T-helper 1 cell treated with Interleukin-12 subunit alpha and Interleukin-12 subunit beta and Interleukin-4 antibody, amounts not matched to agents 30 ng/mL and 1 ng/mL, for 36 hours (primary cell): ENCODE results near the gene CPEB2. TPM values are rescaled to one million over a fixed set of nuclear protein-coding genes. Genes with fewer than 3 reads are reported as not detected.
"Not testable (repeated sequence)": the region's sequence is repeated elsewhere in the genome, so short reads cannot be mapped to it uniquely, and the experiment has no call there.

ENCODE experiments used
- intact Hi-C: fragments of 100-400 bp; cut with micrococcal nuclease; formaldehyde crosslinking; loops from one replicate; pipeline ENCODE4 v1.15.1; 2024
- total RNA-seq: library from RNA; stranded (reverse); gene quantifications from 2 replicates; pipeline ENCODE4 v1.2.3, GENCODE V29; 2022

Gene CPEB2
- total RNA-seq, 1 donor from 2014 or later, result 19.9 TPM

DNA sequence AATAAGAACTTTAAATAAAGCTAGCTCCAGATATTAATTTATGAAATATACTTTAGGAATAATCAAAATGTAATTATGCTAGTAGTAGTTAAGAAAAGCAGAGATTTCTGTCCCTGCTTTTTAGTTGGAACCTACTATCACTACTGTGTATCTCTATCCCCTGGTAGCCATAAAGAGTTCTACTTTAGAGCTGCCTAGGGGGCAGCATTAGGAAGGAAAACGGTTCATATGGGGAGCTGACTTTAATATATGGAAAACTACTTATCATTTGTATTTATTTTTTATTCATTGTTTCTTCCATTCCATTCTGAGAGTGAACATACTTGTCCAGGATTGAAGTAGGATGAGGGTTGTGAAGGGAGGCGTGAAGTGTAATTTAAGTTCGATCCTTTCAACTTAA is 40.9 kb downstream of the CPEB2 start:
- intact Hi-C loops, result no loop called here

DNA sequence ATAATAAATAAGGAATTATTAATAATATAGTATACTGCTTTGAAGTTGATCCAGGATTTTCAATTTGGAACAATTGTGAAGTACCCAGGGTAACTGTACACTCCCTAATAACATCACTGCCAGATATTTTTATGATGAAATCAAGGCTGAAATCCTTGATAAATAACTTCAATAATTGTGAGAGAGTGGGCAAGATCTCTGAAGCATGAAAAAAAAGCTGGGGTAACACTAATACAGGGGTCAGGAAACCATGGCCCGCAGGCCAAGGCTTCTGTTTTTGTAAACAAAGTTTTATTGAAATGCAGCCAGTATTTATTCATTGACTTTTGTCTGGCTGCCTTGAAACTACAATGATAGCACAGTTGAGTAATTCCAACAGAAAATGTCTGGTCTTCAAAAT is 41.6 kb downstream of the CPEB2 start:
- intact Hi-C loops, result no loop called here

DNA sequence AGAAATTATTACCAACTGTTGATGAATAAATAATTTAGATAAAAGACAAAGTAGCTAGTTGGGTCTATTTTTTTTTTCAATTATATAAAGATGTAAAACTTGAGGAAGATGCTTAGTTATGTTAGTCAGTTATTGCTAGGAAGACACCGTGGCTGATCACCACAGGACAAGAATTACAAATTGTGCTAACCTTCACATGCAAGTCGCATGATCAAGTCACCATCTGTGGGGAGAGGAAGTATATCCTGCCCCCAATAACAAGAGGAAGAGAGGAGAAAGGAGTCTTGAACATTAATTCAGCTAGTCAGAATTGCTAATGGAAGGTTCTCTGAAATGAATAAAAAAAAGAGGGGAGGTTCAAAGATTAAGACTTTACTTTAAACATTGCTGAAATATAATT is 52.3 kb downstream of the CPEB2 start:
- intact Hi-C loops, result no loop called here

DNA sequence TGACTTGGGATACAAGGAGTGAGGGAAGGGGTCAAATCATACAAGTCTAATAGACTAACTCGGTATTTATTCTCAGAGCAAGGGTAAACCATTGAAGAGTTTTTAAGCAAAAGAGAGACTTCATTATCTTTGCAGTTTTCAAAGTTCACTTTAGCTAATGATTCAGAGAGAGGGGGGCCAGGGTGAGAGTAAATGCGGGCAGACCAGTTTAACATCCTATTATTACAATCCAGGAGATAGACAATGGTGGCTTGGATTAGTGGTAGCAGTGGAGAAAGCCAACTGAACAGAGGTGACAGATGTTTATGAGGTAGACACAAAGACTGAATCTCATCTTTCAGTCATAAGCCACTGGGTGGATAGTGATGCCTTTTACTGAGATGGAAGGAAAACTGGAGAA is 57.9 kb downstream of the CPEB2 start:
- intact Hi-C loops, result no loop called here

DNA sequence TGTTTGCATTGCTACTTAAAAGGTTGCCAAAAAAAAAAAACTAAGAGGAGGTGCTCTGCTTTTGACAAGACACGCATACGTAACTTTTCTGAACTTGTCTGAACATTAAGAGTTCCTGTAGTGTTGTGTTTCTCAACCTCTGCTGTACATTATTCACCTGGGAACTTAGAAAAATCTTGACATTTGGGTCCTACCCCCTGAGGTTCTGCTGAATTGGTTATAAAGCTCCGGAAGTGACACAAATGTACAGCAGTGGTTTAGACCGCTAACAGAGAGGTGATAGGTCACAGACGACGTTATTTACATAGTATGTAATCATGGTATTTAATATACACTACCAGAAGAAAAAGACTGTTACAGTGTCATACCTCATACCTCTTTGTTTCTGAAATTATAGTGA is 61.1 kb downstream of the CPEB2 start:
- intact Hi-C loops, result no loop called here

DNA sequence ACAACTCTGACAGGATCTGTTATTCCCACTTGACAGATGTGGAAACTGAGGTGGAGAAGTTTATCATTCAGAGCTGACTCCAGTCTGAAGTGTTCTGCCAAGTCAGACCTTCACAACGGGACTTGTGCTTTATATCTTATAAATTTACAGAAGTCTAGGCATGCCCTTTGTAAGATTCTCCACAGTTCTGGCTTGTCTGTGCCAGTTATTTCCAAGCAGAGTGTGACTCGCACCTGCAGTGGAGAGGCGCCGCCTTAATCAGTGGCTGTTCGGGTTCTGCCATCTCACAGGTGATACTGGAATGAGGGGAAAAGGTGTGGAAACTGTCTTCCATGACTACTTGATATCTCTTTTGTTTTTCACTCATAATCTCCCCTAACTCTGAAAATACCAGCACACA is 63.2 kb downstream of the CPEB2 start:
- intact Hi-C loops, result no loop called here

DNA sequence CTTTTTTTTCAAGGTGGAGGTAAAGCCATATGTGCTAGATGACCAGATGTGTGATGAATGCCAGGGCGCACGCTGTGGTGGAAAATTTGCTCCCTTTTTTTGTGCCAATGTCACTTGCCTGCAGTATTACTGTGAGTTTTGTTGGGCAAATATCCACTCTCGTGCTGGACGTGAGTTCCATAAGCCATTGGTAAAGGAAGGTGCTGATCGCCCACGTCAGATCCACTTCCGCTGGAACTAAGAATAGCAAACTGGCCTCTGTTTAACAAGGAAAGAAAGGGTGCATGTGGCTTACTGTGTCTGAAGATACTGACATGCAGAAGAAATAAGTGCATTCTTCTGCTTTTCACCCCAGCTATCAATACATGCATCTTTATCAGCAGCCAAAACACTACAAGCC is 63.9 kb downstream of the CPEB2 start:
- intact Hi-C loops, result no loop called here

DNA sequence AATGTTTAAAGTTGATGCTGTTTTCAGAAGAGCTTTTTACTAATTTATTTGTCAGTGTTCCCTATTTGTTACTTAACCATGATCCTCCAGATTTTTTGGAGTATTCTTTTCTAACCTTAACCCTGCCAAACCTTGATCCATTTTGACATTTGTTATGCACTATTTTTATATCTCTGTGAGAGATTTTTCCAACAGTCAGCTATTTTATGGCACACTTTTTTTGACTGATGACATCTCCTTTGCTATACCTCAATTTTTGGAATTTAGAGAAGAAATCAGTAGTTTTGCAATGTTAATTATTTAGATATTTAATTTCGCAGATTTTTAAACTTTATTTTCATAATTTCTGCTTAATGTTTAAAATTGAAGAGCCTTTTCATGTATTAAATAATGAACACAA is 66.0 kb downstream of the CPEB2 start:
- intact Hi-C loops, result no loop called here

DNA sequence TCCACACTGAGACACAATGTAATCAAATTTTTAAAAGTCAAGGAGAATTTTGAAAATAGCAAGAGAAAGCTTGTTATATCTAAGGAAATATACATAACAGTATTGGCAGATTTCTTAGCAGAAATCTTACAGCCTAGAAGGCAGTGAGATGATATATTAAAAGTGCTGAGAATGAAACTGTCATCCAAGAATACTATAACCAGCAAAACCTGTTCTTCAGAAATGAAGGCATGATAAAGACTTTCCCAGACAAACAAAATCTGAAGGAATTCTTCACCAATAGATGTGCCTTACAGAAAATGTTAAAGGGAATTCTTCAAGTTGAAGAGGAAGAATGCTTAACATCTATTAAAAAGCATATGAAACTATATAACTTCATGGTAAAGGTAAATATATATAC is 73.6 kb downstream of the CPEB2 start:
- intact Hi-C loops, result no loop called here

DNA sequence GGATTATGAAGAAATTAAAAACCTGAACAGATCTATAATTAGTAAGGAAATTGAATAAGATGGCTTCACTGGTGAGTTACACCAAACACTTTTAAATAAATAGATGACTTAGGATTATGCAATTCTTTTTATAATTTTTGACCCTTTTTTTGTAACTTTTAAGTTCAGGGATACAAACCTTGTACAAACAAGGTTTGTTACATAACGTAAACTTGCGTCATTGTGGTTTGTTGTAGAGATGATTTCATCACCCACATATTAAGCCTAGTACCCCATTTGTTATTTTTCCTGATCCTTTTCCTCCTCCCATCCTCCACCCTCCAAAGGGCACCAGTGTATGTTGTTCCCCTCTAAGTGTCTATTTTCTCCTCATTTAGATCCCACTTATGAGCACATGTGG is 75.7 kb downstream of the CPEB2 start:
- intact Hi-C loops, result no loop called here

DNA sequence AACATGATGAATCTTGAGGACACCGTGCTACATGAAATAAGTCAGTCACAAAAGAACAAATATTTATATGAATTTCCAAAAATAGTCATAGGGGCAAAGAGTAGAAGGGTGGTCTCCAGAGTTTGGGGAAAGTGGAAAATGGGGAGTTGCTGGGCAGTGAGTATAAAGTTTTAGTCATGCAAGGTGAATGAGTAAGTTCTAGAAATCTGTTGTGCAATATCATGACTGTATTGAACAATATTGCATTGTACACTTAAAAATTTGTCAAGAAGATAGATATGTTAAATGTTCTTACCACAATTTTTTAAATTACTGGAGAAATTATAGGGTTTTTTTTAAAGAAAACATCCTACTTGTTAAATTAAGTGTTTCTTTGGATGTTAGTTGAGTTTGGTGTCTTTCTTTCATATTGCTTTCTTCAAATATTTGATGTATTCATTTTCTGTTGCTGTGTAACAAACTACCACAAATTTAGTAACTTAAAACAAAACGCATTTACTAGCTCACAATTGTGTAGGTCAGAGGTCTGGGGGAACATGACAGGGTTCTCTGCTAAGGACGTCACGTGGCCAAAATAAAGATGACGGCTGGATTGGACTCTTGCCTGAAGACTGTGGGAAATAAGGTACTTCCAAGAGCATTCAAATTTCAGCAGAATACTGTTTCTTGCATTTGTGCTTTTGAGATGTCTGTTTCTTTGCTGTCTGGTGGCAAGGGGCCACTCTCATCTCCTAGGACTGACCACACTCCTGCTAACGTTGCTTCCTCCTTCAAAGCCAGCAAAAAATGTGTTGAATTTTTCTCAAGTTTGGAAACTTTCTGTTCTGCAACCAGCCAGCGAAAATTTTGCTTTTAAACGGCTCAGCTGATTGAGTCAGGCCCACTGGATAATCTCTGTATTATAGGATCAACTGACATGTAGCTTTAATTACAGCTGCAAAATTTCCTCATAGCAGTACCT is 76.7 kb downstream of the CPEB2 start:
- intact Hi-C loops, result no loop called here

DNA sequence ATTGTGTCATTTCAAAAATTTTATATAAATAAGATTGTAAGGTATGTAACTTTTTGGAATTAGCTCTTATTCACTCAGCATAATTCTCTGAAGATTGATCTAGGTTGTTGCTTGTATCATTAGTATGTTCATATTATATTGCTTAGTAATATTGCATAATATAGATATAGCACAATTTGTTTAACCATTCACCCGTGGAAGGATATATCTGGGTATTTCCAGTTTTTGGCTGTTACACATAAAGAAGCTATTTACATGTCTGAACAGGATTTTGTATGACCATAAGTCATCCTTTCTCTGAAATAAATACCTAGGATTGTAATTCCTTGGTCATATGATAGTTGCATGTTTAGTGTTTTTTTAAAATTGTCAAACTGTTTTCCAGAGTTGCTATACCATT is 82.5 kb downstream of the CPEB2 start:
- intact Hi-C loops, result no loop called here

DNA sequence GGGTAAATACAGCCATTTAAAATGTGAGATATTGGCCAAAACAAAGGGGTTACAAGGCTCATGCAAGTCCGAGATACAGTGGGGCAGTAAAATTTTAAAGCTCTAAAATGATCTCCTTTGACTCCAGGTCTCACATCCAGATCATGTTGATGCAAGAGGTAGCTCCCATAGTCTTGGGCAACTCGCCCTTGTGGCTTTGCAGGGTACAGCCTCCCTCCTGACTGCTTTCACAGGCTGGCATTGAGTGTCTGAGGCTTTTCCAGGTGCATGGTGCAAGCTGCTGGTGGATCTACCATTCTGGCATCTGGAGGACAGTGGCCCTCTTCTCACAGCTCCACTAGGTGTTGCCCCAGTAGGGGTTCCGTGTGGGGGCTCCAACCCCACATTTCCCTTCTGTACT is 83.5 kb downstream of the CPEB2 start:
- intact Hi-C loops, result not testable (repeated sequence)

DNA sequence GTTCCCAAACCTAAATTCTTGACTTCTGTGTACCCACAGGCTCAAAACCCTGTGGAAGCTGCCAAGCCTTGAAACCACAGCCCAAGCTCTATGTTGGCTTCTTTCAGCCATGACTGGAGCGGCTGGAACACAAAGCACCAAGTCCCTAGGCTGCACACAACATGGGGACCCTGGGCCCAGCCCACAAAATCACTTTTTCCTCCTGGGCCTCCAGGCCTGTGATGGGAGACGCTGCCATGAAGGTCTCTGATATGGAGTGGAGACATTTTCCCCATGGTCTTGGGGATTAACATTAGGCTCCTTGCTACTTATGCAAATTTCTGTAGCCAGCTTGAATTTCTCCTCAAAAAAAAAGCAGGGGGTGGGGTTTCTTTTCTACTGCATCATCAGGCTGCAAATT is 84.0 kb downstream of the CPEB2 start:
- intact Hi-C loops, result not testable (repeated sequence)

DNA sequence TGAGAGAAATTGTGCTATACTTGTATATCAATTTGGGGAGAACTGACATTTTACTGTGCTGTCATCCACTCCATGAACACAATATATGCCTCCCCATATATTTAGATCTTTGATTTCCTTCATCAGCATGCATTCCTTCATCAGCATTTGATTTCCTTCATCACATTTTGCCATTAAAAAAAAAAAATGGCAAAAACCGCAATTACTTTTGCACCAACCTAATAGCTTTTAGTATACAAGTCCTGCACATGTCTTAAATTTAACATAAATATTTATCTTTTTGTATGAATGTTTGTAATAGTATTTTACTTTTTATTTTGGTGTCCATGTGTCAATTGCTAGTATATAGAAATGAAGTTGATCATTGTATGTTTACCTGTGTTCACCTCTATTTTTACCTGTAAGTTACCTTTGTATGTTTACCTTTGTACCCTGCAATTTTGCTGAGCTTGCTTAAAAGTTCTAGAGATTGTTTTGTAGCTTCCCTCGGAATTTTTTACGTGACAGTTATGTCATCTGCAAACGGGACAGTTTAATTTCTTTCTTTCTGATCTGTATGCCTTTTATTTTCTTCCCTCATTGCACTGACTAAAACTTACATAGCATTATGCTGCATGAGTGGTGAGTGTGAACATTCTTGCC is 86.2 kb downstream of the CPEB2 start:
- intact Hi-C loops, result no loop called here

DNA sequence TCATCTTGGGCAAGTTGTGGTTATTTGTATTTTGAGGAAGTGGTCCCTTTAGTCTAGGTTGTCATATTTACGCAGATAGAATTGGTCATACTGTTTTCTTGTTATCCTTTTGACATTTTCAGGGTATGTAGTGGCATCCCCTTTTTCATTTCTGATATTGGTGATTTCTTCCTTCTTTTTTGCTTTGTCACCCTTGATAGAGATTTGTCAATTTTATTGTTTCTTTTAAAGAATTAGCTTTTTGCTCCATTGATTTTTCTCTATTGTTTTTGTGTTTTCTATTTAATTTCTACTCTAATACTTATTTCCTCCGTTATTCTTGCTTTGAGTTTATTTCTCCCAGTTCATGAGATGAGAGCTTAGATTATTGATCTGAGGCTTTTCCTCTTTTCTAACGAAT is 87.7 kb downstream of the CPEB2 start:
- intact Hi-C loops, result no loop called here

DNA sequence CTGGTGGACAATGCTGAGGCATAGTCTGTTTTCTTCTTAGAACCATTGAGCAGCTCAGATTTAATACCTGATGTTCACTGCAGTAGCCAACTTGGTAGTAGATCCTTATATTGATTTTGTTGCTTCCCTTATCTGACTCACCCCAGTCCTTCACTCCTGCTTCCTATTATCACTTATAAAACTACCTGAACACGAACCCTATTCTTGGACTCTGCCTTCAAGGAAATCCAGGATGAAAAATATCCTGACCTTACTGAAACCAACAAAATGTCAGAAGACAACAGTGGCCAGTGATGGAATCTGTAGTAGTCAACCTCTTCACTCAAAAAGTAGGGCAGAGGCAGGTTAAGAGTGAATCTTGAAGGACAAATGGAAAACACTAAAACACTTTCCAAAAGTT is 98.1 kb downstream of the CPEB2 start:
- intact Hi-C loops, result no loop called here

DNA sequence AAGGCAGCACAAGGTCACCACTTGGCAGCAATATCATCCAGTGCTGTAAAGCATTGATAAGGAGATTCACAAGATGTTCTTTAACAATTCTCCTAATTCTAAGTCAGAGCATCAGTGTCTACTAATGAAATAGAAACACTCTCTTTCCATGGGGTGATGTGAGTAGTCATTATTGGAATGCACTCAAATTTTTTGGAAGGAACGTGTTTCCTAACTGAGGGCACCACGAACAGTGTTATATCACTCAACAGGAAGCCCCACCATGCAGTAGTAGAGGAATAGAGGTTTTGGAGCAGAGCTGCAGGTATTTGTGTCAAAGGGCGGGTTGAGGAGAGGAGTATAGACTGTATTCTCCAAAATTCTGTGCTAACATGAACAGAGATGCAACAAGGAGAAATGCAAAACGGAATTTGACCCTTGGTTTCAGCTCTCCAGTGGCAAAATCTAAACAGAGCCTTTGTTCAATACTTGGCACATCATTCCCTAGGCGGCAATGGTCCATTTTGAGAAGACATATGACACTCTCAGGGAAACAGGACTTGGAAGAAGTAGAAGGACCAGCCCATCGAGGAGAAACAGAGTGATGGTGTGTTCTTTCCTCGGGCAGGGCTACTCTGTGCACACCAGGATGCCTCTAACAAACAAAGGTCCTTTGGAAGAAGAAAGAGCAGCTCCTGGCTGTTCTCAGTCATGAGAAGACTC is 98.9 kb downstream of the CPEB2 start:
- intact Hi-C loops, result no loop called here

DNA sequence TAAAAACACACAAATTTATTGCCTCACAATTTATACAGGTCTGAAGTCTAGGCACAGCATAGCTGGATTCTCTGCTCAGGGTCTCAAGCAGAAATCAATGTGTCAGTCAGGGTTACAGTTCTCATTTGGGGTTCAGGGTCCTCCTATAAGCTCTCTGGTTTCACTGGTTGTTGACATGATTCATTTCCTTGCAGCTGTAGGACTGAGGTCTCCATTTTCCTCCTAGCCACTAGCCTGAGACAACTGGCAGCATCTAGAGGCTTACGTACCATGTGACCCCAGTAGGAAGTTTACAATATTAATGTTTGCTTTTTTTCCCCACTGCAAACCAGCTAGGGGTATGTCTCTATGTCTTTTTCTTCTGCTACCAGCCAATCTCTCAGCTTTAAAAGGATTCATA is 102.5 kb downstream of the CPEB2 start:
- intact Hi-C loops, result no loop called here

DNA sequence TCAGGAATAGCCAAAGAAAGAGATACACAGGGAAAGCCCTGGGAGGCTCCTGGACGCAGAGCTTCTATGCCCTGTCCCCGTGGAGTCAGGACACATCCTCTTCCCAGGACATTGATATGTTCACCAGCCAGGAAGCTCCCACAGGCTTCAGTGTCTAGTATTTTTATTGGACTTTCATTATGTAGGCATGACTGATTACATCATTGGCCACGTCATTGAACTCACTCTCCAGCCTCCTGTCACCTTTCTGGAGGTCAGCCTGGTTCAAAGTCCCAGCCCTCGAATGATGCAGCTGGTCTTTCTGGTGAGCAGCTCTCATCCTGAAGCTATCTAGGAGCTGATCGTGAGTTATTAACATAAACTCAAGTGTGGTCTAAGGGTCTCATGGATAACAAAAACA is 104.1 kb downstream of the CPEB2 start:
- intact Hi-C loops, result no loop called here

DNA sequence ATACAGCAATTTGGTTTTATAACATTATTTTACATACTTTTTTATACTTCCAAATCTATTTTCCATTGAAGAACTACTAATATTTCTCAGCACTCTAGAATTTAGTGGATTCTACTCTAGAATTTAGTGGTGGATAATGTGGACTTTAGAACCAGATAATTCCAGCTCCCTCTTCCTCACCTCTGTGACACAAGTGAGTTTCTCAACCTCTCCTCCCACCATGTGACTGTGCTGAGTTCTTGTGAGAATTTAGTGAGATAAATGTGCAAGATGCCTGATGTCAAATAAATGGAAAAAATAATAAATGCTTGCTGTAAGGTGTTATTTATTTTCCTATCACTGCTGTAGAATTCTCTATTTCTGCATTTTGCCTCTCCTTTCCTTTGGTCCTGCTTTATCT is 107.3 kb downstream of the CPEB2 start:
- intact Hi-C loops, result no loop called here

DNA sequence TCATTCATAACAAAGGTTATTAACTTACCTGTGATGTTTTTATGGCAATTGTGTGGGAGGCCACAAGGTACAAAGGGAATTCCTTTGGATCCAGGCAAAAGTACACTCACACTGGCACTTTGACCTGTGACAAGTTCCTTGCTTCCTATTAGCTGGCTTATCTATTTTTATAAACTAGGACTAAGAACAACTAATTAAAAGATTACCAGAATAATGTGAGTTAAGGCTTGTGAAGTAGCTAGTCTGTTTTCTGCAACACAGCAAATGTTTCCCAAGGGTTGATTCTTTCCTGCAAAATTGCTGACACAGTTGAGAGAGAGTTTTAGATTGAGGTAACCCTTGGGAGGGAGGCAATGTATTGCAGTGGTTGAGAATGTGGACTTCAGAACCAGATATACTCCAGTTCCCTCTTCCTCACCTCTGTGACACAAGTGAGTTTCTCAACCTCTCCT is 107.9 kb downstream of the CPEB2 start:
- intact Hi-C loops, result no loop called here
